Trophoblast cell (in vitro differentiated cells and primary cell): ENCODE results near the gene CCDC137.

Experiments
- DNase-seq, 2 donors: peaks; one replicate each; pipeline ENCODE4 v3.0.0-alpha.2; 2016
- H2AFZ ChIP-seq: 2 replicates; pipeline ENCODE4 v1.6.1; 2013; ENCODE audit warnings: low read length, moderate library complexity, mild to moderate bottlenecking; ENCODE audit not compliant: insufficient read depth, poor library complexity
- H2AK5ac ChIP-seq: 2 replicates; pipeline ENCODE4 v1.6.1; 2013; ENCODE audit warnings: mild to moderate bottlenecking, low read length
- H2BK120ac ChIP-seq: 2 replicates; pipeline ENCODE4 v1.6.1; 2013; ENCODE audit warnings: low read length, mild to moderate bottlenecking, moderate library complexity; ENCODE audit not compliant: insufficient read depth, poor library complexity
- H2BK12ac ChIP-seq: 2 replicates; pipeline ENCODE4 v1.6.1; 2013; ENCODE audit warnings: mild to moderate bottlenecking, low read length, moderate library complexity
- H2BK5ac ChIP-seq: 2 replicates; pipeline ENCODE4 v1.6.1; 2013; ENCODE audit warnings: low read length, low read depth, moderate library complexity, mild to moderate bottlenecking; ENCODE audit not compliant: poor library complexity
- H3K14ac ChIP-seq: 2 replicates; pipeline ENCODE4 v1.6.1; 2013; ENCODE audit warnings: mild to moderate bottlenecking, low read length
- H3K18ac ChIP-seq: 2 replicates; pipeline ENCODE4 v1.6.1; 2013; ENCODE audit warnings: mild to moderate bottlenecking, low read length
- H3K23ac ChIP-seq: 2 replicates; pipeline ENCODE4 v1.6.1; 2013; ENCODE audit warnings: low read length
- H3K27ac ChIP-seq: 2 replicates; pipeline ENCODE4 v1.5.1; 2013; ENCODE audit warnings: low read depth, mild to moderate bottlenecking, inconsistent platforms, low read length, moderate library complexity
- H3K27me3 ChIP-seq: 2 replicates; pipeline ENCODE4 v1.6.1; 2013; ENCODE audit warnings: inconsistent platforms, mild to moderate bottlenecking, low read length, moderate library complexity; ENCODE audit not compliant: insufficient read depth
- H3K36me3 ChIP-seq, 2 experiments: 1 replicate in 1 of 2; 2 replicates in 1 of 2; pipeline ENCODE4 v1.6.1; 2013; ENCODE audit warnings: low read length in 2 of 2, mild to moderate bottlenecking in 2 of 2, moderate library complexity in 1 of 2; ENCODE audit not compliant: insufficient read depth in 2 of 2, control insufficient read depth in 1 of 2
- H3K4ac ChIP-seq: 2 replicates; pipeline ENCODE4 v1.6.1; 2013; ENCODE audit warnings: low read depth, mild to moderate bottlenecking, low read length, moderate library complexity
- H3K4me1 ChIP-seq, 2 experiments: 1 replicate in 1 of 2; 2 replicates in 1 of 2; pipeline ENCODE4 v1.6.1; 2013; ENCODE audit warnings: low read length in 2 of 2, mild to moderate bottlenecking in 2 of 2, moderate library complexity in 1 of 2; ENCODE audit not compliant: insufficient read depth in 2 of 2, control insufficient read depth in 1 of 2
- H3K4me2 ChIP-seq: 2 replicates; pipeline ENCODE4 v1.6.1; 2013; ENCODE audit warnings: inconsistent platforms, mild to moderate bottlenecking, low read length, moderate library complexity
- H3K4me3 ChIP-seq: 2 replicates; pipeline ENCODE4 v1.5.1; 2013; ENCODE audit warnings: mild to moderate bottlenecking, low read depth, low read length, inconsistent platforms
- H3K79me1 ChIP-seq: one replicate; pipeline ENCODE4 v1.6.1; 2013; ENCODE audit warnings: low read length
- H3K79me2 ChIP-seq: 2 replicates; pipeline ENCODE4 v1.6.1; 2013; ENCODE audit warnings: low read length, mild to moderate bottlenecking; ENCODE audit not compliant: control insufficient read depth, insufficient read depth, poor library complexity
- H3K9ac ChIP-seq: 2 replicates; pipeline ENCODE4 v1.6.1; 2013; ENCODE audit warnings: mild to moderate bottlenecking, low read length
- H3K9me3 ChIP-seq: 2 replicates; pipeline ENCODE4 v1.6.1; 2013; ENCODE audit warnings: low read depth, mild to moderate bottlenecking, control low read depth, inconsistent platforms, low read length; ENCODE audit not compliant: insufficient read depth
- H4K12ac ChIP-seq: 2 replicates; pipeline ENCODE4 v1.6.1; 2013; ENCODE audit warnings: low read depth, mild to moderate bottlenecking, low read length, moderate library complexity
- H4K8ac ChIP-seq: 2 replicates; pipeline ENCODE4 v1.6.1; 2013; ENCODE audit warnings: low read depth, mild to moderate bottlenecking, low read length, moderate library complexity
- H4K91ac ChIP-seq: one replicate; pipeline ENCODE4 v1.6.1; 2013; ENCODE audit warnings: low read depth, mild to moderate bottlenecking, low read length, moderate library complexity
- WGBS: extraction: QIAGEN DNeasy Blood & Tissue Kit; methylation state at CpG from one replicate; pipeline ENCODE4 v1.1.7; 2013; ENCODE audit warnings: missing lambda C conversion rate; ENCODE audit not compliant: insufficient read length, insufficient coverage; ENCODE audit errors: extremely low coverage; 5-methylcytosine and 5-hydroxymethylcytosine counted together

Gene CCDC137

DNA sequence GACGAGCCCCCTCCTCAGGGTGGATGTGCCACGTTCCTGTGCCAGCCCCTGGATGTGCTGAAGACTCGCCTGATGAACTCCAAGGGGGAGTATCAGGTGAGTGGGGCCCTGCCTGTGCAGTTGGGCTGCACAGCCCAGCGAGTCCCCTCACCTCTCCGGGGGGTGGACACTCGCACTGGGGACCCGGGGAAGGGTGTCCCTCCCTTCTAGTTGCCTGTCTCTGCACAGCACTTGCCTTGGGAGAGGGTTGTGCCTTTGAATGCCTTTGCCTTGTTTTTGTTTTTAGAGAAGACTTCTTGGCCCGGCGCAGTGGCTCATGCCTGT, 51.2 kb downstream of the CCDC137 start:
- Histone ChIP-seq H3K79me1 (no peaks in the 10 kb centered on the region), H3K23ac (no peak overlapping the region), H3K27ac (no peak overlapping the region), H4K91ac (no peak overlapping the region), H2BK5ac (no peak overlapping the region), H2BK120ac (no peak overlapping the region), H3K14ac (no peak overlapping the region), H4K12ac (no peak overlapping the region), H3K4me2 (no peak overlapping the region), H3K27me3 (no peaks in the 10 kb centered on the region), H3K18ac (no peak overlapping the region), H3K4ac (no peak overlapping the region), H2AFZ (no peak overlapping the region), H3K9ac (no peak overlapping the region), H3K9me3 (no peaks in the 10 kb centered on the region), H3K4me3 (no peak overlapping the region), H3K36me3 (peaks cover 13 to 21% of the 10 kb centered on the region in 2 experiments), H3K4me1 (peaks cover 14 to 15% of the 10 kb centered on the region in 2 experiments), H3K79me2 (peaks cover 2% of the 10 kb centered on the region), H2AK5ac (no peak overlapping the region), H2BK12ac (no peak overlapping the region), H4K8ac (no peak overlapping the region)
- DNase-seq: no peak
- no CpG with 5 or more reads among the region's 9 CpGs for WGBS

DNA sequence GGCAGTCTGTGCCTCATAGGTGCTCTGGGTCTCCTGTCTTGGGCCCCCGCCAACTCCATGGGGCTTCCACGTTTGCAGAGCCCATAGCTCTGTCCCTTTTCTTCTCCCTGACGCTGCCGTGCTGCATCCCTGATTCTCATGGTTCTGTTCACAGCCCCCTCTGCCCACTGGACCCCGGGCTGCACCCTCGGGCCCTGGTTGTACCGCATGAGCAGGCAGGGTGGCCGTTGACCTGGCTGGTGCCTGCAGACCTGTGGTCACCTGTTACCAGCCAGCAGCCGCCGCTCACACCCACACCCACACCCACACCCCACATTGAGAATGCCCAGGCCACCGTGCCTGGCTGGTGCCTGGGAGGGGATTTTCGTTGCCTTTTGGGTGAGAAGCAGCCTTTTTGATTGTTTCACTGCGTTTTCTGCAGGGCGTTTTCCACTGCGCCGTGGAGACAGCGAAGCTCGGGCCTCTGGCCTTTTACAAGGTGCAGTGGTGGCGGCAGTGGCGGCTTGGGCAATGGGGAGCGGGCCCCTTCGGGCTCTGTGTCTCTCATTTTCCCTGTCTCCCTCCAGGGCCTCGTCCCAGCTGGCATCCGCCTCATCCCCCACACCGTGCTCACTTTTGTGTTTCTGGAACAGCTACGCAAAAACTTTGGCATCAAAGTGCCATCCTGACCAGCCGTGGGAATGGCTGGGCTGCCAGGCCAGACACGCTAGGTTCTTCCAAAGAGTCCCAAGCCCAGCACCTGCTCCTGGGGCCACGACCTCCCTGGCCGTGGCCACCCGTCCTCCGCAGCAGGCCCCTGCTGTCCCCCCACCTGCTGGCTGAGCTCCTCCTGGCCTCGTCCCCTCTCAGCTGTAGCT, 53.1 kb downstream of the CCDC137 start:
- no peak overlapping the region for H3K27ac ChIP-seq
- no peak overlapping the region for H2BK120ac ChIP-seq
- H3K9ac ChIP-seq: no peak overlapping the region
- no peaks in the 10 kb centered on the region for H3K79me1 ChIP-seq
- no peak overlapping the region for H4K12ac ChIP-seq
- H3K4me1 ChIP-seq: peaks cover 4% of the 10 kb centered on the region in 2 experiments
- DNase-seq: no peak
- no peak overlapping the region for H2BK12ac ChIP-seq
- H4K8ac ChIP-seq: no peak overlapping the region
- H2AFZ ChIP-seq: no peak overlapping the region
- H3K4me2 ChIP-seq: no peak overlapping the region
- no peak overlapping the region for H3K14ac ChIP-seq
- no peaks in the 10 kb centered on the region for H3K9me3 ChIP-seq
- no peak overlapping the region for H3K4ac ChIP-seq
- H2BK5ac ChIP-seq: no peak overlapping the region
- H2AK5ac ChIP-seq: no peak overlapping the region
- H3K79me2 ChIP-seq: no peaks in the 10 kb centered on the region
- no peak overlapping the region for H3K18ac ChIP-seq
- H3K23ac ChIP-seq: no peak overlapping the region
- no CpG with 5 or more reads among the region's 33 CpGs for WGBS
- H3K27me3 ChIP-seq: no peaks in the 10 kb centered on the region
- no peak overlapping the region for H4K91ac ChIP-seq
- no peak overlapping the region for H3K4me3 ChIP-seq
- peaks cover 13 to 21% of the 10 kb centered on the region in 2 experiments for H3K36me3 ChIP-seq

DNA sequence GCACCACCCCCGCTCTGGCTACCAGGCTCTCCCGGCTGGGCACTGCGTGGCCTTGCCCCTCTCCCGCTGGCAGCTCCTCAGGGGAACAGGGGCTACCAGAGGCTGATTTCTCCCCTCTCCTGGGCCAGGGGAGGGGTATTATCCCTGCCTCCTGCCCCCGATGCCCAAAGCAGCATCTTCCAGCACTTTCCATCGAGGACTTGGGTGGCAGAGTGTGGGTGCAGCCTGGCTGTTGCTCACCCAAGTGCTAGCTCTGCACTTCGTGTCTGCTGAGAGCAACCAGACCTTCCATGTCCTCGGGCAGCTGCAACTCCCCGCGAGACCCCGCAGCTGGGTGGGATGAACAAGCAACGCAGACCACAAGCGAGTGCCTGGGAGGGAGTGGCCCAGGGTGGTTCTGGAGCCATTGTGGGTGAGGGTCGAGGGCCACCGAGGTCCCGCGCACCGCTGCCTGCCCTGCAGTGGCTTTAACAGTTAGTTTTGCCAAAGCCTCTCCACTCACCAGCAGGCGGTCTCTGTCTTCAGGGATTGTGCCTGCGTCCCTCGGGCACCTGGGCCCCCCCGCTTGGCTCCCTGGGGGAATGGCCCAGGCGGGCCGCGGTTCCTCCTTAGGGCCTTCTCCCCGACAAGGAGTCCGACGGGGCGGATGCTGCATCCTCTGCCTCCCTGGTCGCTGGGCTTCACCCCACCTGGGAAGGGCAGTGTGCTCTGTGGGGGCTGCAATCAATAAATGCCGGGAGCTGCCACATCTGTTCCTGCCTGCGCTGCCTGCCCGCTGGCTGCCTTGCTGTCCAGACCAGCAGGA, 53.9 kb downstream of the CCDC137 start:
- Histone ChIP-seq H4K8ac (no peak overlapping the region), H3K4me3 (no peak overlapping the region), H3K18ac (no peak overlapping the region), H2BK12ac (no peak overlapping the region), H3K9me3 (no peaks in the 10 kb centered on the region), H2BK5ac (no peak overlapping the region), H2AFZ (no peak overlapping the region), H3K36me3 (peaks cover 13 to 18% of the 10 kb centered on the region in 2 experiments), H3K79me2 (no peaks in the 10 kb centered on the region), H4K91ac (no peak overlapping the region), H2BK120ac (no peak overlapping the region), H3K4me2 (no peak overlapping the region), H2AK5ac (no peak overlapping the region), H3K23ac (no peak overlapping the region), H3K14ac (no peak overlapping the region), H3K79me1 (no peaks in the 10 kb centered on the region), H3K9ac (no peak overlapping the region), H3K27ac (no peak overlapping the region), H3K4me1 (peaks cover 4% of the 10 kb centered on the region in 2 experiments), H3K4ac (no peak overlapping the region), H3K27me3 (no peaks in the 10 kb centered on the region), H4K12ac (no peak overlapping the region)
- no CpG with 5 or more reads among the region's 33 CpGs for WGBS
- DNase-seq: no peak

DNA sequence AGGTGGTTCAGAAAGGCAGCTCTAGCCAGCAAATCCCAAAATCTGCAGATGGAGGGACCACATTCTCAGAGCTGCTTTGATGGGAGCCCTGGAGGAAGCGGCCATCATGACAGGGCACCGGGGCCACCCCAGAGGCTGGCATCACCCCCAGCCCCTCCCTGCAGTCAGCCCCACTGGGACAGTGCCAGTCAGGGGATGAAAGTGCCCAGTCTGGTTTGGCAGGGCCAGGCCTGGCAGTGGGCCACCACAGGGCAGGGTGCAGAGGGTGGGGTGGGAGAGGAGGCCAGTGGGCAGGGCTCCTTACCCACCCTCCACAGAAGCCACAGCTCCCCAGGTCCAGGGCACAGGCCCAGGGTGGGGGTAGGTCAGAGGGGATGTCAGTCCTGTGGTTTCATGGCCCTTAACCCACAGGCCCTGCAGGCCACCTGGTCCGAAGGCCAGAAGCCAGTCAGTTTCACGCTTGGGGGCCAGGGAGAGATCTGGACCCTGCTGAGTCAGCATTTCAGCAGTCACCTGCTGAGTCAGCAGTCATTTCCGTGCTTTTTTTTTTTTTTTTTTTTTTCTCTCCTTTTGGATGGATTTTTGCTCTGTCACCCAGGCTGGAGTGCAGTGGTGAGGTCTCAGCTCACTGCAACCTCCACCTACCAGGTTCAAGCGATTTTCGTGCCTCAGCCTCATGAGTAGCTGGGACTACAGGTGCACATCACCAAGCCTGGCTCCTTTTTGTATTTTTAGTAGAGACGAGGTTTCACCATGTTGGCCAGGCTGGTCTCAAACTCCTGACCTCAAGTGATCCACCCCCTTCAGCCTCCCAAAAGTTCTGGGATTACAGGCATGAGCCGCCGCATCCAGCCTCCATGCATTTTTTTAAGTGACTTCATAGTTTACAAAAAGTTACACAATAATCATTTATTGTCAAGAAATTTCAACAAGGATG, 55.9 kb downstream of the CCDC137 start:
- H3K79me2 ChIP-seq: no peaks in the 10 kb centered on the region
- H3K79me1 ChIP-seq: no peaks in the 10 kb centered on the region
- H3K23ac ChIP-seq: no peak overlapping the region
- H2BK12ac ChIP-seq: no peak overlapping the region
- H3K4me3 ChIP-seq: no peak overlapping the region
- no peak for DNase-seq
- H3K36me3 ChIP-seq: peaks cover 7 to 9% of the 10 kb centered on the region in 2 experiments
- no peak overlapping the region for H3K27ac ChIP-seq
- WGBS: no CpG with 5 or more reads among the region's 10 CpGs
- H3K18ac ChIP-seq: no peak overlapping the region
- H3K4me1 ChIP-seq: peaks cover 4% of the 10 kb centered on the region in 2 experiments
- H3K4ac ChIP-seq: no peak overlapping the region
- no peak overlapping the region for H3K9ac ChIP-seq
- H2BK120ac ChIP-seq: no peak overlapping the region
- no peak overlapping the region for H2AFZ ChIP-seq
- H2BK5ac ChIP-seq: no peak overlapping the region
- no peak overlapping the region for H4K8ac ChIP-seq
- no peak overlapping the region for H4K12ac ChIP-seq
- H3K14ac ChIP-seq: no peak overlapping the region
- H3K9me3 ChIP-seq: no peaks in the 10 kb centered on the region
- no peak overlapping the region for H2AK5ac ChIP-seq
- H4K91ac ChIP-seq: no peak overlapping the region
- no peak overlapping the region for H3K4me2 ChIP-seq
- H3K27me3 ChIP-seq: no peaks in the 10 kb centered on the region
